DND-41 (cell line): ENCODE results near the gene VWA8.

Experiments used
- CTCF ChIP-seq: IDR thresholded peaks from 2 replicates; pipeline ENCODE4 v1.5.1; 2012; ENCODE audit warnings: borderline replicate concordance, low read length, moderate library complexity, mild to moderate bottlenecking; ENCODE audit not compliant: poor library complexity, severe bottlenecking; ENCODE audit errors: extremely low read depth
- EZH2 ChIP-seq: IDR thresholded peaks from 3 replicates; pipeline ENCODE4 v1.6.1; 2012; ENCODE audit warnings: borderline replicate concordance, low read depth, mild to moderate bottlenecking, moderate library complexity, low read length, inconsistent platforms; ENCODE audit not compliant: severe bottlenecking

- TF ChIP-seq CTCF: no peak
- no peak for TF ChIP-seq EZH2
These were observed 355.3 kb downstream of the VWA8 start for GRCh38 chr13:41605319-41606285.
